Measurements from ENCODE around the gene CDH13.

CDH13 gene

GRCh38 chr16:83404261-83404660, 777.5 kb downstream of the CDH13 start:
- H3K27ac ChIP-seq (ENCODE audit: low read depth, low read length), result no peak overlapping the region
- H3K27me3 ChIP-seq (ENCODE audit: control insufficient read depth in 5 of 5, insufficient read depth in 4 of 5, low read length in 5 of 5), result peaks cover 0 to 8% (median 0%) of the 10 kb centered on the region in 5 donors
- no peak overlapping the region for H3K4me3 ChIP-seq (ENCODE audit: low read depth in 1 of 5, low read length in 5 of 5)
- H3K36me3 ChIP-seq (ENCODE audit: control insufficient read depth in 5 of 5, insufficient read depth in 5 of 5, low read length in 5 of 5), result no peaks in the 10 kb centered on the region
- H3K9me3 ChIP-seq (ENCODE audit: control insufficient read depth in 5 of 5, low read length in 5 of 5), result peaks cover 0 to 8% (median 3%) of the 10 kb centered on the region in 5 donors
- H3K4me1 ChIP-seq (ENCODE audit: control insufficient read depth in 5 of 5, insufficient read depth in 5 of 5, low read length in 5 of 5), result no peaks in the 10 kb centered on the region
- H3K9ac ChIP-seq (ENCODE audit: low read length in 5 of 5), result no peak overlapping the region

GRCh38 chr16:83407928-83408327, 781.2 kb downstream of the CDH13 start:
- no peak overlapping the region for H3K9ac ChIP-seq (ENCODE audit: low read length in 5 of 5)
- no peak overlapping the region for H3K4me3 ChIP-seq (ENCODE audit: low read depth in 1 of 5, low read length in 5 of 5)
- no peak overlapping the region for H3K27ac ChIP-seq (ENCODE audit: low read depth, low read length)
- no peaks in the 10 kb centered on the region for H3K36me3 ChIP-seq (ENCODE audit: control insufficient read depth in 5 of 5, insufficient read depth in 5 of 5, low read length in 5 of 5)
- H3K4me1 ChIP-seq (ENCODE audit: control insufficient read depth in 5 of 5, insufficient read depth in 5 of 5, low read length in 5 of 5), result no peaks in the 10 kb centered on the region
- H3K27me3 ChIP-seq (ENCODE audit: control insufficient read depth in 5 of 5, insufficient read depth in 4 of 5, low read length in 5 of 5), result peaks cover 0 to 8% (median 2%) of the 10 kb centered on the region in 5 donors
- H3K9me3 ChIP-seq (ENCODE audit: control insufficient read depth in 5 of 5, low read length in 5 of 5), result no peaks in the 10 kb centered on the region

GRCh38 chr16:83409347-83409746, 782.6 kb downstream of the CDH13 start:
- Histone ChIP-seq H3K36me3 (ENCODE audit: control insufficient read depth in 5 of 5, insufficient read depth in 5 of 5, low read length in 5 of 5) (no peaks in the 10 kb centered on the region), H3K4me3 (ENCODE audit: low read depth in 1 of 5, low read length in 5 of 5) (no peak overlapping the region), H3K27ac (ENCODE audit: low read depth, low read length) (no peak overlapping the region), H3K27me3 (ENCODE audit: control insufficient read depth in 5 of 5, insufficient read depth in 4 of 5, low read length in 5 of 5) (peaks cover 0 to 8% (median 2%) of the 10 kb centered on the region in 5 donors), H3K9me3 (ENCODE audit: control insufficient read depth in 5 of 5, low read length in 5 of 5) (no peaks in the 10 kb centered on the region), H3K4me1 (ENCODE audit: control insufficient read depth in 5 of 5, insufficient read depth in 5 of 5, low read length in 5 of 5) (no peaks in the 10 kb centered on the region), H3K9ac (ENCODE audit: low read length in 5 of 5) (no peak overlapping the region)

GRCh38 chr16:83418565-83418964, 791.8 kb downstream of the CDH13 start:
- no peaks in the 10 kb centered on the region for H3K27me3 ChIP-seq (ENCODE audit: control insufficient read depth in 5 of 5, insufficient read depth in 4 of 5, low read length in 5 of 5)
- H3K4me1 ChIP-seq (ENCODE audit: control insufficient read depth in 5 of 5, insufficient read depth in 5 of 5, low read length in 5 of 5), result no peaks in the 10 kb centered on the region
- H3K36me3 ChIP-seq (ENCODE audit: control insufficient read depth in 5 of 5, insufficient read depth in 5 of 5, low read length in 5 of 5), result no peaks in the 10 kb centered on the region
- no peak overlapping the region for H3K27ac ChIP-seq (ENCODE audit: low read depth, low read length)
- no peak overlapping the region for H3K9ac ChIP-seq (ENCODE audit: low read length in 5 of 5)
- no peaks in the 10 kb centered on the region for H3K9me3 ChIP-seq (ENCODE audit: control insufficient read depth in 5 of 5, low read length in 5 of 5)
- no peak overlapping the region for H3K4me3 ChIP-seq (ENCODE audit: low read depth in 1 of 5, low read length in 5 of 5)

- Histone ChIP-seq H3K27me3 (ENCODE audit: control insufficient read depth in 5 of 5, insufficient read depth in 4 of 5, low read length in 5 of 5) (no peaks in the 10 kb centered on the region), H3K36me3 (ENCODE audit: control insufficient read depth in 5 of 5, insufficient read depth in 5 of 5, low read length in 5 of 5) (no peaks in the 10 kb centered on the region), H3K27ac (ENCODE audit: low read depth, low read length) (no peak overlapping the region), H3K9ac (ENCODE audit: low read length in 5 of 5) (no peak overlapping the region), H3K4me3 (ENCODE audit: low read depth in 1 of 5, low read length in 5 of 5) (no peak overlapping the region), H3K9me3 (ENCODE audit: control insufficient read depth in 5 of 5, low read length in 5 of 5) (no peaks in the 10 kb centered on the region), H3K4me1 (ENCODE audit: control insufficient read depth in 5 of 5, insufficient read depth in 5 of 5, low read length in 5 of 5) (no peaks in the 10 kb centered on the region)
These were observed 793.5 kb downstream of the CDH13 start for GRCh38 chr16:83420206-83420760.

- Histone ChIP-seq H3K4me3 (ENCODE audit: low read depth in 1 of 5, low read length in 5 of 5) (no peak overlapping the region), H3K4me1 (ENCODE audit: control insufficient read depth in 5 of 5, insufficient read depth in 5 of 5, low read length in 5 of 5) (no peaks in the 10 kb centered on the region), H3K27me3 (ENCODE audit: control insufficient read depth in 5 of 5, insufficient read depth in 4 of 5, low read length in 5 of 5) (peaks cover 0 to 4% (median 0%) of the 10 kb centered on the region in 5 donors), H3K9ac (ENCODE audit: low read length in 5 of 5) (no peak overlapping the region), H3K9me3 (ENCODE audit: control insufficient read depth in 5 of 5, low read length in 5 of 5) (peaks cover 0 to 2% (median 0%) of the 10 kb centered on the region in 5 donors), H3K36me3 (ENCODE audit: control insufficient read depth in 5 of 5, insufficient read depth in 5 of 5, low read length in 5 of 5) (no peaks in the 10 kb centered on the region), H3K27ac (ENCODE audit: low read depth, low read length) (no peak overlapping the region)
These were observed 806.4 kb downstream of the CDH13 start for GRCh38 chr16:83433201-83433600.

- Histone ChIP-seq H3K27me3 (ENCODE audit: control insufficient read depth in 5 of 5, insufficient read depth in 4 of 5, low read length in 5 of 5) (peaks cover 0 to 4% (median 0%) of the 10 kb centered on the region in 5 donors), H3K4me3 (ENCODE audit: low read depth in 1 of 5, low read length in 5 of 5) (no peak overlapping the region), H3K36me3 (ENCODE audit: control insufficient read depth in 5 of 5, insufficient read depth in 5 of 5, low read length in 5 of 5) (no peaks in the 10 kb centered on the region), H3K27ac (ENCODE audit: low read depth, low read length) (no peak overlapping the region), H3K9ac (ENCODE audit: low read length in 5 of 5) (no peak overlapping the region), H3K9me3 (ENCODE audit: control insufficient read depth in 5 of 5, low read length in 5 of 5) (no peaks in the 10 kb centered on the region), H3K4me1 (ENCODE audit: control insufficient read depth in 5 of 5, insufficient read depth in 5 of 5, low read length in 5 of 5) (no peaks in the 10 kb centered on the region)
These were observed 810.3 kb downstream of the CDH13 start for GRCh38 chr16:83437036-83437435.

GRCh38 chr16:83438326-83438725, 811.6 kb downstream of the CDH13 start:
- no peak overlapping the region for H3K4me3 ChIP-seq (ENCODE audit: low read depth in 1 of 5, low read length in 5 of 5)
- no peak overlapping the region for H3K27ac ChIP-seq (ENCODE audit: low read depth, low read length)
- H3K9me3 ChIP-seq (ENCODE audit: control insufficient read depth in 5 of 5, low read length in 5 of 5), result no peaks in the 10 kb centered on the region
- no peaks in the 10 kb centered on the region for H3K36me3 ChIP-seq (ENCODE audit: control insufficient read depth in 5 of 5, insufficient read depth in 5 of 5, low read length in 5 of 5)
- no peaks in the 10 kb centered on the region for H3K4me1 ChIP-seq (ENCODE audit: control insufficient read depth in 5 of 5, insufficient read depth in 5 of 5, low read length in 5 of 5)
- H3K27me3 ChIP-seq (ENCODE audit: control insufficient read depth in 5 of 5, insufficient read depth in 4 of 5, low read length in 5 of 5), result peaks cover 0 to 4% (median 0%) of the 10 kb centered on the region in 5 donors
- no peak overlapping the region for H3K9ac ChIP-seq (ENCODE audit: low read length in 5 of 5)

- no peaks in the 10 kb centered on the region for H3K4me1 ChIP-seq (ENCODE audit: control insufficient read depth in 5 of 5, insufficient read depth in 5 of 5, low read length in 5 of 5)
- no peak overlapping the region for H3K27ac ChIP-seq (ENCODE audit: low read depth, low read length)
- H3K9me3 ChIP-seq (ENCODE audit: control insufficient read depth in 5 of 5, low read length in 5 of 5), result no peaks in the 10 kb centered on the region
- no peak overlapping the region for H3K4me3 ChIP-seq (ENCODE audit: low read depth in 1 of 5, low read length in 5 of 5)
- peaks cover 0 to 4% (median 0%) of the 10 kb centered on the region in 5 donors for H3K27me3 ChIP-seq (ENCODE audit: control insufficient read depth in 5 of 5, insufficient read depth in 4 of 5, low read length in 5 of 5)
- no peaks in the 10 kb centered on the region for H3K36me3 ChIP-seq (ENCODE audit: control insufficient read depth in 5 of 5, insufficient read depth in 5 of 5, low read length in 5 of 5)
- no peak overlapping the region for H3K9ac ChIP-seq (ENCODE audit: low read length in 5 of 5)
These were observed 812.6 kb downstream of the CDH13 start for GRCh38 chr16:83439412-83439811.

GRCh38 chr16:83441517-83441916, 814.7 kb downstream of the CDH13 start:
- Histone ChIP-seq H3K27ac (ENCODE audit: low read depth, low read length) (no peak overlapping the region), H3K4me3 (ENCODE audit: low read depth in 1 of 5, low read length in 5 of 5) (no peak overlapping the region), H3K9me3 (ENCODE audit: control insufficient read depth in 5 of 5, low read length in 5 of 5) (no peaks in the 10 kb centered on the region), H3K4me1 (ENCODE audit: control insufficient read depth in 5 of 5, insufficient read depth in 5 of 5, low read length in 5 of 5) (no peaks in the 10 kb centered on the region), H3K27me3 (ENCODE audit: control insufficient read depth in 5 of 5, insufficient read depth in 4 of 5, low read length in 5 of 5) (peaks cover 0 to 2% (median 0%) of the 10 kb centered on the region in 5 donors), H3K36me3 (ENCODE audit: control insufficient read depth in 5 of 5, insufficient read depth in 5 of 5, low read length in 5 of 5) (no peaks in the 10 kb centered on the region), H3K9ac (ENCODE audit: low read length in 5 of 5) (no peak overlapping the region)
